GM19025 (cell line): Measurements from ENCODE around the gene TMEM11.
"Not testable (repeated sequence)": the region's sequence is repeated elsewhere in the genome, so short reads cannot be mapped to it uniquely, and the experiment has no call there.

Experiments
- ATAC-seq: cut with Tn5 transposase; IDR thresholded peaks from one replicate; pipeline ENCODE4 v1.9.1; 2021; ENCODE audit warnings: mild to moderate bottlenecking, low read depth, moderate library complexity; ENCODE audit not compliant: unreplicated experiment

The TMEM11 gene

DNA sequence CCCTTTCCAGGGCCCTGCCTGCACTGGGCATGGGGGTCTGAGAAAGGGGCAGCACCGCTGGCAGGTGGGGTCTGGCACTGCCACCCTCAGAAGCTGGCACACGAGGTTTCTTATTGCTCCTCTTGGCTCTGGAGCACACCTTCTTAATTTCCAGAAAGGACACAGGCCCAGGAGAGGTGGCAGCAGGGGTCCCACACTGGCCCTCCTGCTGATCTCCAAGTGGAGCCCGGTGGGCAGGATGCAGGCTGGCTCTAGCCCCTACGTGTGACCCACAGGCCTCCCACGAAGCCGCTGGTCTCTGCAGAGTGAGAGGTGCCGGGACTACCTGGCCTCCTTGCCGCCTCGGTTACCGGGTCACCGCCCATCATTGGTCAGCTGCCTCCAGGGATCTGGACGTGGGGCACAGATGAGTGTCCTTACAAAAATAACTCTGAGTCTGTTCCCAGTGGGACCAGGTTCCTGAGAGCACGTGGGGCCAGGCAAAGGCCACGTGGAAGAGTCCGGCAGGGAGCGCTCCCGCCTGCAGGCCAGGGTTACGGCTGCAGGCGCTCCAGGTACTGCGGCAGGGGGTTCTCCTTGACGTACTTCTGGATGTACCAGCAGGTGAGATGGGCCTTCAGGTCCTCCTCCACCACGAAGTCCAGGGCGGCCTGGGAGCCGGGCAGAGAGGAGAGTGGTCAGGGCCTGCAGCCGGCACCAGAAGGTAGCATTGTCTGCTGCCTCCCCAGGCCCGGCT is 29.0 kb upstream of the TMEM11 start:
- no peak for ATAC-seq

DNA sequence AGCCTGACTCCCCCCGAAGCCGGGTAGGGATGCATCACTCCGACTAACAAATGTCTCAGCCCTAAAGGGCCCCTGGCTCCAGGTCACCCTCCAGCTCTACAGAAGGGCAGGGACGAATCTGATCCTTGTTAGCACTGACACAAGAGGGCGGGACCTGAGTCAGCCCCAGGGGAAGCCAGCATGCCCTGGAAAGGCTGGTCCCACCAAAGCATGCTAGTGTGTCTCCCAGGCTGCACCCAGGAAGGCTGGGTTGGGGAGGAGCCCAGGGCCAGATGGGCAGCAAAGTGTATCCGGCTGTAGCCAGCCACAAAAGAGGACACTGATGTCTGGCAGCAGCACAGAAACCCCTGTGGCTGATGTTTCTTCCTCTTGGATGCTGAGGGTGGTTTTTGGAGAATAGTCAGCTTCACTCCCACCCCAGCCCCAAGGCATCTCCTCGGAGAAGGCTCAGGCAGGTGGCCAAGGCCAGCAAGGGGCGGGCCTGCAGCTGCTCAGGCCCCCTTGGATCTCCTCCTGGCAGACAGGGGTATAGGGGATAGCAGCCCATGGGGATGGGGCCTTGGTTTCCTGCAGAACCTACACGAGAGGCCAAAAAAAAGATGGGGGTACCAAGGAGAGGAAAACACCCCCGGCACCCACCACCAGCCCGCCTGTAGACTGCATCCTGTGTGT is 28.2 kb upstream of the TMEM11 start:
- no peak for ATAC-seq

DNA sequence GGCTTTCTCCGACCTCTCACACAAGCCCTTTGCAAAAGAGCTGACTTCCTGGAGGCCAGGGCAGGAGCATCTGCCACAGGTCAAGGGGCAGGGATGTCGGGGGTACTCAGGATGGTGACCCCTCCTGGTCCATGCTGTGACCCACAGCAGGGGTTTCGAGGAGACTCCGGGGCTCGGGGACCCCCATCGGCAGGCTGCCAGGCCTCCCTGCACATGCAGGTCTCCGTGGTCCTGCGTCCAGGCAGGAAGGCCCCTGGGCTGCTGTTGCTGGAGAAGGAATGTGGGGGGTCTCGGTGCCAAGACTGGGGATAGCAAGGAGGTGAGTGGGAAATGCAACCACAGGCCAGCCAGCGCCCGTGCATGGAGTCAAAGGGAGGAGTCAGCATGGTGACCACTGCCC is 27.6 kb upstream of the TMEM11 start:
- ATAC-seq, result no peak

DNA sequence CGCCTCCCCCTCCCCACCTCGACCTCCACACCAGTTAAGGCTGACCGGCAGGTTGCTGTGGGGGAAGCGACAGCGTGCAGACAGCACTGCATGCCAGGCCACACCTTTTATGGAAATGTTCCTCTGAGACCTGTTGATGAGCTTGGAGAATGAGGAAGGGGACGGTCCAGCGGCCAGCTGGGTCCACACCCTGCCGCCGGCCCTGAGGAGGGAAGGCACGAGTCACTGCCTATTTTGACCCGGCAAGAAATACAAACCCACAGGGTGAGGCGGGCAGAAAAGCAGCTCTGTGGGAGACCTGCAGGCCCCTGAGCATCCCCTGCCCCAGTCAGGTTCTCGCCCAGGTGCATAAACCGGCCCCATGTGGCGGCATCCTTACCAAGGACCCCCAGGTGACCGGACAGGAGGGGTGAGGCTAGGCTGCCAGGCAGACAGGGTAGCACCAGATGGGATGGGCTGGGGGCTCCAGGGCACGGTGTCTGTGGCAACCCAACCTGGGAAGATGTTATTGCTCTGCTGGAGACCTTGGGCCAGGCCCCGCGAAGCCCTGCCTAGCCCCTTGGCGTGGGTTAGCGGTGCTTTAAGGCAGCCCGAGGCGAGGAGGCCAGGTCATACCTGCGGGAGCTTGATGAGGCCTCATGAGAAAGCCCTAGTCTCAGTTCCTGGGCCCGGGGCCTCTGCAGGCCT is 26.6 kb upstream of the TMEM11 start:
- no peak for ATAC-seq

DNA sequence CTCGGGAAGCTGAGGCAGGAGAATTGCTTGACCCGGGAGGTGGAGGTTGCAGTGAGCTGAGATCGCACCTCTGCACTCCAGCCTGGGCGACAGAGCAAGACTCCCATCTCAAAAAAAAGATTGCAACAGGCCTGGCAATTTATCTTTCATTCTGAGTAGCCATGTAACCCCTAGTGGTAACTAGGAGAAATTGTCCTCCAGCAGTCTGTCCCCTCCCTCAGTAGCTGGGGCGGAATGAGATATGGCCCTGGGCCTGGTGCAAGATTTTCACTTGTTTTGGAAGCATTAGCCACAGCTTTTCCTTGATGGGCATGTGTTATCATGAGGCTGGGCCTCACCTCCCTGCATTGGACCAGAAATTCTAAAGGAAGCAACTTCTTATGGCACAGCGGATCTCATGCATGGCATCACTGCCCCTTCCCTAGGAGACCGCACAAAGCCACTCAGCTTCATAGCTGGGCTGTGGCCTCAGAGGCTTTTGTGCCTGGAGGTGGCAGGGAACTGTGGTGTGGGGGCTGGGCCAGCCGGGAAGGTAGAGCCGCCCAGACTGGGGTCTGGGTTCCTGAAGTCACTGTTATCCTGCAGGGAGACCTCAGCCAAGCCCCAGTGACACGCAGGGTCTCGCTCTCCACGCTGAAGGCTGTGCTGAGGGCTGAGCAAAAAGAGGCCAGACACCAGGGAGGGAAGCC is 25.9 kb upstream of the TMEM11 start:
- ATAC-seq, result no peak

DNA sequence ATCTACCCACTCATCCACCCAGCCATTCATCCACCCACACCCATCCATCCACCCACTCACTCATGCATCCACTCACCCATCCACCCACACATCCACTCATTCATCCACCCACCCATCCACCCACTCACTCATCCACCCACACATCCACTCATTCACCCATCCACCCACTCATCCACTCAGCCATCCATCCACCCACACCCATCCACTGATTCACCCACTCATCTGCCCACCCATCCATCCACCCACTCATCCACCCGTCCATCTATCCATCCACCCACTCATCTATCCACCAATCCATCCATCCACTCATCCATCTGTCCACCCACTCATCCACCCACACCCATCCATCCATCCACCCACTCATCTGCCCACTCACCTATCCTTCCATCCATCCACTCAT is 22.0 kb upstream of the TMEM11 start:
- no peak for ATAC-seq

DNA sequence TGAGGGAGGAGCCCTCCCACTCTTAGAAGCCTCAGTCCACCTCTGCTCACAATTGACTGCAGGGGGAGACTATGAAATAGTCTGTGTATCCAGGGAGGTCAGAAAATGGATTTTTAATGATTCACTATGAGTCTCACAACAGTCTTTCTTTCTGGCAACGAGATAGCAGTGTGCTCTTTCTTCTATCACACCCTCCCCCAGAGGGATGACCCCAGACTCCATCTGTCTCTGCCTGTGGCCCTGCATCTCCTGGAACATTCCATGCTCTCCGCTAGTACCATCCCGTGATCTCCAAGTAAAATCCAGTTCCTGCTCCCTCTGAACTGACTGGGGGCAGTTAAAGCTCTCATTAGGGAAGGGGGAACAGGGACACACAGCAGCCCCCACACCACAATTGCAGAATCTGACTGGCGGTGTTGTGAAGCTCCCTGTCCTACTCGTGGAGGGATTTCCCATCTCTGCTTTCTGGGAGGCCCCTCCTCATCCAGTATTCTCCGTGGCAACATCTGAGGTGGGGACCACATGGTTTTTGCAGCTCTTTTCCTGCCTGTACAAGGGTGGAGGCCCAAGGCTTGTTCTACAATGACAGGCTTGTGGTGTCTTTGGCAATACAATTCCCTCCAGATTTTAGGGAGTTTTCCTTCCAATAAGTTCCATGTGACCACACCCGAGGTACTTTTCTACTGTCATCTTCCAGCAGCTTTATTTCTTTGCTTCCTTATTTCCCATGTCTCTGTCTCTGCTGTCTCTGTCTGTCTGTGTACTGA is 19.8 kb upstream of the TMEM11 start:
- ATAC-seq, result no peak

DNA sequence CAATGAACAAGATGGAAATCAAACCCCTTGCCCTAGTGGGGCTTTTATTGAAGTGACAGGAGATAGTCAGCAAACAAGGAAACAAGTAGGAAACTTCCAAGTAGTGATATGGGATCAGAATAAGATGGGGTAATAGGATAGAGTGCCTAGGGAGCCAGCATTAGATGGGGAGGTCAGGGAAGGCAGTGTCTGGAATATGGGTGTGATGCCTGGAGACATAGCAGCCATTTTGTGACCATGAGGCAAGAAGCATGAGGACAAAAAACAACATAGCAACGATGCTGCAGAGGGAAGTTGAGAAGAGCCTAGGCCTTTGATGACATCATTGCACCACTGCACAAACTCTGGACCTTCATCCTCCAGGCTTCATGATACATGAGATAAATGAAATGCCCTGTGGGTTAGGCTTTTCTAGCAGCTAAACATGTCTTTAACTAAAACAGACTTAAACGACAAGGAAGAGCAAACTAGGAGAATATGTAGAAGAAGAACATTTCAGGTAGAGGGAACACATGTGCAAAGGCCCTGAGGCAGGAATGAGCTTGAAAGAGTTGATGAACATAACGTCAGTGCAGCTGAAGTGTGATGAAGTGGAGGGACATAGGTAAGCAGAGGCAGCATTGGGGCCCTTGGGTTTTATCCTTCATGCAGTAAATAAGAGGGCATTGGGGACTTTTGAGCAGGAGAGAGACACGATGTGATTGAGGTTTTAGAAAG is 18.2 kb upstream of the TMEM11 start:
- ATAC-seq, result no peak

DNA sequence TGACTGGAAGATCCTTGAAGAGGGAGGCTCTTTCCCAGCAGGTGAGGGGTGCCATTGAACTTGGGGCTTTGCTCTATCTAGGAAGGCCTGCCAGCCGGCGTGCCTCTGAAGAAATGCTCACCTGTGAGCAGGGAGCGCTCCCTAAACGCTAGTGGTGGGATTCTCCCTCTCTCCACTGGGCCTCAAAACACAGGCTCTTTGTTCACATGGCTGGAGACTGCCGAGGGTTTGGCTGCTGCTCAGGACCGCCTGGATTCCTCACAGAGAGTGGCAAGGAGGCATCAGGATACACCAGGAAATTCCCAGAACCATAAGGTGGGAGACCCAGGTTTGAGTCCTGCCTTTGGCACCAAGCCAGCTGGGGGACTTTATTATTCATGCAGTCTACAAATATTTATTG is 17.6 kb upstream of the TMEM11 start:
- no peak for ATAC-seq

DNA sequence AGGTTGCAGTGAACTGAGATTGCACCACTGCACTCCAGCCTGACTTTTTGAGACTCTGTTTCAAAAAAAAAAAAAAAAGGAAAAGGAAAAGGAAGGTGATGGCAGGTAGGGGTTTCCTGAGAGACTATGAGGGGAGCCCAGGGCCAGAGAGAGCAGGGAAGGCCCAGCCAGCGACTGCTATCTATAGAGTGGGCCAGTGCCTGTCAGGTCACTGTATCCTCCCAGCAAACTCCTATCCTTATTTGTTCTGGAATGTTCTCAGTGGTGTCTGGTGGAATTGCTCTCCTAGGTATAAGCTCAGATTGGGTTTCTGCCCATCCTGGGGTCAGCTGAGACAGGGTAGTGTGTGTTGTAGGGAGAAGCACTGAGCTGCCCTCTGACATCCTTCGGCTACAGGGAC is 14.9 kb upstream of the TMEM11 start:
- ATAC-seq, result no peak

DNA sequence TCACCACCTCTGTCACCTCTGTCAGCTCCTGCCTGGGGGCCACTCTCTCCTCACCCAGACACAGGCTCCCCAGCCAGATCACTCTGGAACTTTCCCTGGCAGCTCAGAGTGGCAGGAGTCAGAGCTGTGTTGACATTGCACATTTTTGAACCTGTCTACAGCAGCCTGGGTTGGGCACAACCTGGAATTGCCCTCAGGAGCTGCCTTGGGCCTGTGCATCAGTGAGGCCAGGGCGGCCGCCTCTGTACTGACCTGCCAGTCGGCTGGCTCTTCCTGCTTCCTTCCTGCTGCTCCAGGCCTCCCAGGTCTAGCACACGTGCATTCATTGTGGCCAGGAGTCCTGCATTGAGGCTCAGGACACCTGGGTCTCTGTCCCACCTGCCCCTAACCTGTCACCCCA is 14.2 kb upstream of the TMEM11 start:
- ATAC-seq, result no peak

DNA sequence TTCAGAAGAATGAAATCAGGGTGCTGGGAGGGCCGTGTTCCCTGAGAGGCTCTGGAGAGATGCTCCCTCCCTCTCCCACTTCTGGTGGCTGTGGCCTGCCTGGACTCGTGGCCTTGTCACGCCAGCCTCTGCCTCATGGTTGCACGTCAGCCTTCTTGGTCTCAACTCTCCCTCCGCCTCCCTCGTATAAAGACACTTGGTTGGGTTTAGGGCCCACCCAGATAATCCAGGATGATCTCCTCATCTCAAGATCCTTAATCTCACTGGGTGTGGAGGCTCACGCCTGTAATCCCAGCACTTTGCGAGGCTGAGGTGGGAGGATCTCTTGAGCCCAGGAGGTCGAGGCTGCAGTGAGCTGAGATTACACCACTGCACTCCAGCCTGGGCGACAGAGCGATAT is 13.3 kb upstream of the TMEM11 start:
- ATAC-seq, result not testable (repeated sequence)

DNA sequence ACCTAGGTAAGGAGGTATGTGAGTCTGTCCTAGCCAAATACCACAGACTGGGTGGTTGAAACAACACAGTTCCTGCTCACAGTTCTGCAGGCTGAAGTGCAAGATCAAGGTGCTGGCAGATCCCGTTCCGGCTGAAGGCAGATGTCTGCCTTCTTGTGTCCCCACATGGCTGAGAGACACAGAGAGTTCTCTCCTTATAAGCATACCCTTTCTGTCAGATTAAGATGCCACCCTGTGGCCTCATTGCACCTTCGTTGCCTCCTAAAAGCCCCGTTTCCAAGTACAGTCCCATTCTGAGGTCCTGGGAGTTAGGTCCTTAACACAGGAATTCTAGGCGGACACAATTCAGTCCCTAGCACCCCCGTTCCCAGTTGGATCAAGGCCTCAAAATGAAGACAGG is 9.1 kb upstream of the TMEM11 start:
- no peak for ATAC-seq

DNA sequence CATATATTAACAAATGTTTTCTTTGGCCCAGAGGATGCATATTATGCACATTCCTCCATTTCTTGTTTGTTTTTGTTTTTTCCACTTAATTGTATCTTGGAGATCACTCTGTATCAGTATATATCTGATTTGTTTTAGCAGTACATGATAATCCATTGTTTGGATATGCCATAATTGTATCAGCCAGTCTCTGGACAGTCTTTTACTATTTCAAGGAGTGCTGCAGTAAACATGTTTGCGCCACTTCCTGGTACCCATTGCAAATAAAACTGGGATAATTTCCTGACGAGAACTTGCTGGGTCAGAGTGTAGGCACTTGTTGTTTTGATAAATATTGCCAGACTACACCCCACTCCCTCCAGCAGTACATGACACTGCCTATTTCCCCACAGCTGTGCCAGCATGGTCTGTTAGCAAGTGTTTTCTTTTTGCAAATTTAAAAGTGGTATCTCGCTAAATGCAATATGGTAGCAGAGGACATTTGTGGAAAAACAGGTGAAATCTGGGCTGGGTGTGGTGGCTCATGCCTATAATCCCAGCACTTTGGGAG is 4.9 kb upstream of the TMEM11 start:
- ATAC-seq, result no peak

DNA sequence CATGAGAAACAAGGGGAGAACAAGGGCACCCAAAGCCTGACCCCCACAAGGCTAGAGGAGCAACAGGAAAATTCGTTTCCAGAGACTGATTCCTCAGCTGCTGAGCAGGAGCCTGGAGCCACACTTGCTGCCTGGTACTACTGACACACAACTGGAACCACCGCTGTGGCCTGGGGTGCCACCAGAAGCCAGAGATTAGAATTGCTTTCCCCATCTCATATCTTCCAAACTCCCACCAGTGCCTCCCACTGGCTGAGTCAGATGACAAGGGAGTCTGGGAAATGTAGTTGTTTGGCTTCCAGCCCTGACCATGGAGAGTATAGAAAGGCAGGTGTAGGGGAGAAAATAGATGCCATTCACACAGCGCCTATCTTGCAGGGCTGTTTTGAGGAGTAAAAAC is 4.1 kb upstream of the TMEM11 start:
- ATAC-seq, result no peak

DNA sequence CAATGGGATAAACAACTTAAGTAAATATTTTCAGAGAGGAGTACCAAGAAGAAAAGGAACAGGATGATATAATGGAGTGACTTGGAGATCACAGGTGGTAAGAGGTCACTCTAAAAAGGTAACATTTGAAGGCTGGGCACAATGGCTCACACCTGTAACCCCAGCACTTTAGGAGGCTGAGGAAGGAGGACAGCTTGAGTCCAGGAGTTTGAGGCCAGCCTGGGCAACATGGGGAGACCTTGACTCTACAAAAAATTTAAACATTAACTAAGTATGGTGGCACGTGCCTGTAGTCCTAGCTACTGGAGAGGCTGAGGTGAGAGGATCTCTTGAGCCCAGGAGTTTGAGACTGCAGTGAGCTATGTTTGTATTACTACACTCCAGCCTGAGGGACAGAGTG is 3.4 kb upstream of the TMEM11 start:
- no peak for ATAC-seq

DNA sequence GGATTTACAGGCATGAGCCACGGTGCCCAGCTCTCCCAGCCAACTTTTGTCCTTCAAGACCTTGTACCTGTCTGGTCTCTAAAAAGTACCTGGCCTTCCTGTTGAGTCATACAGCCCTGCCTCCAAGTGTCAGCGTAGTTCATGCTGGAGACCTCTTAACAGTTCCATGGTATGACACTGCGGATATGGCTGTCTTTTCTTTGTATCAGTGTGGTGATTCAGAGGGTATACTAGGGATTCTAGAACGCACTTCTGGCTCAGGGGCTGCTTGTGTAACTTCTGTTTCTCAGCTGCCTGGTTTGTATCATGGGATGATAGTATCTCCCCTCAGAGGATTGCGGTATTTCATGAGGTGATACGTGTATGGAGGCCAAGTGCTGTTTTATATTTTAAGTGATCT is 2.0 kb upstream of the TMEM11 start:
- no peak for ATAC-seq

DNA sequence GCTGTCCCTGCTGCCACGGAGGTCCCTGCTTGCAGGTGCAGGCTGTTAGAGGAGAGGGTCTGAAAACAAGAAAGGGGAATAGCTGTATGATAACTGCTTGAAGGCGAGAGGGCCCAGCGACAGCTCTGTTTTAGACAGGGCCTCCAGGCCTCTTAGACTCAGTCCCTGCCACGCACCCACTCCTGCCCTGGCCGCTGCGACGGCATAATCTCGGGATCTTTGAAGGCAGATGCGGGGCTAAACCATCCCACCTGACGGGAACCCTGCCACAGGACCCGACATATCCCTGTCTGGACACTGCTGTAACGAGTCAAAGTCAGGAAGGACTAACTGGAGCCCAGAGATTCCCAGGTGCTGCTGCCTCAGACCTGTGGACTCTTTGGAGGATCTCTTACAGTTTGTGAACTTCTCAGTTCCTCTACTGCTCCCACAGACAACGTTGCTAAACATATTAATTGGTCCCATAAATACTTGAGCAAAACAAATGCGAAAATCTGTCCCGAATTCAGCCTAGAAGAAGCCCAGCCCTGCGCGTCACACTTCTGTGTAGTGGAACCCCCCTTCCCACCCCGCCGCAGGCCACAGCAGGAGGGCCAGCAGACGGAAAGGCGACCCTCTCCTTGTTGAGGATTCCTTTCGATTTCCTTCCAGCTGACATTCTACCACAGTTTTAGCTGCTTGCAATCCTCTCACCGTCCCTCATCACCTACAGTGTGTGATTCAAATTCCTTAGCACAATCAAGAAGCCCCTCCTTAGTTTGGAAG is 998 bp upstream of the TMEM11 start:
- ATAC-seq, result no peak

DNA sequence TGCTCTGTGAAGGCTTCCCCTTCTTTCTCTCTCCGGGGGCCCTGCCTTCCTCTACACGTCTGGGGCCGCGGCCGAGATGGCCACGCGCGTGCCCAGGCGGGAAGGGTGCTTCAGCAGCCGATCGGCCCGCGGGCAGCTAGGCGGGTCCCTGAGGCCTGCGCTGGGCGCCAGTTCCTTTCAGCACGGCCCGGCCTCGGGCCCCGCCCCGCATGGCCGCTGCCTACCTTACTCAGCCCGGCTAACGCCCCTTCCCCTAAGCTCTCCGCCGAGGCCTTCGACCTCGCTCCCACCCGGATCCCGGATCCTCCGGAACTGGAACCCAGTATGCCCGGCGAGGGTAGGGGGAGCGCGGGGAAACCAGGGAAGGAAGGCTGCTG is 335 bp downstream of the TMEM11 start:
- ATAC-seq, result peak; percentile 11
